Activated T-cell treated with anti-CD3 and anti-CD28 coated beads for 4 hours (primary cell): ENCODE data around the gene CCDC90B.

ENCODE experiments used
- DNase-seq: peaks from one replicate; pipeline ENCODE4 v3.0.0-alpha.2; 2020

CCDC90B gene

GRCh38 chr11:83222499-83222898 lies 63.7 kb downstream of the CCDC90B start:
- DNase-seq, result no peak

DNA sequence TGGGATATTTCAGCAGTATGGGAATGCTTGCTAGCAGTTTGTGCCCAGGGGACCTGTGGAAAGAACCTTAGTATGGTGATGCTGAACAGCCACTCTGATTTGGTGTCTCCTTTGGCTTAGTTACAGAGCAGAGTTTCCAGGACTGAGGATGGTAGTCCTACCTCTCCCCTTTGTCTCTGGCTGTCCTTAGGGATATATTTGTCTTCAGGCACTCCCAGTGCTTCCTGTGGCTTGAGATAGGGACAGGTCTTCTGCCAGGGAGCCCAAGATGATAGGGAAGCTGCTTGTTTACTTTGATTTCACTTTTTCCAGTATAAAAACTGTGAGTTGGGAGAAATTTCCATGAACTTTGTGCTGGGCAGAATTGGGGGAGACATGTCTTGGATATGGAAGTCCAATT lies 64.5 kb downstream of the CCDC90B start:
- DNase-seq, result no peak

GRCh38 chr11:83220260-83220659 lies 65.9 kb downstream of the CCDC90B start:
- DNase-seq, result no peak

DNA sequence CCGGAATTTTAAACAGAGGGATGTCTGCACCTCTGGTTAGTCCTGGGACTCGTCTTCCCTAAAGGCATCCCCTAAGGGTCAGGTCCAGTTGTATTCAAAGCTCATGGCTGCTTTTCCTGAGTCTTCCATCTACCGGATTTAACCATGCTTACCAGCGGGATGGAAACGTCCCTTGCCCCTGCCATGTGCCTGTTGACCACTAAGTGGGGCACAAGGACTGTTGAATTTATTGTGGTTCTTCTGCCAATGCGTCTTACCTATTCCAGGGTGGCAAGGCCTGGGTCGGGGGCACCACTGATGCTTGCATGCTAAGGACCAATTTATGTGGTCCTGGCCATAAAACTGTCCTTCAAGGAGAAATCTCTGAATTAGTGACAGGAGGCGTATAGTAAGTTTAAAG lies 67.1 kb downstream of the CCDC90B start:
- DNase-seq, result no peak
